Measurements from ENCODE around the gene DNAH10. TPM values are rescaled to one million over a fixed set of nuclear protein-coding genes. Genes with fewer than 3 reads are reported as not detected.

DNAH10 gene
- total and polyA plus RNA-seq, 10 of the 15 experiments (the other 5 are each of a cell fraction or from before 2014, with no cell fraction given), result 0.01 to 0.32 (median 0.06) TPM

DNA sequence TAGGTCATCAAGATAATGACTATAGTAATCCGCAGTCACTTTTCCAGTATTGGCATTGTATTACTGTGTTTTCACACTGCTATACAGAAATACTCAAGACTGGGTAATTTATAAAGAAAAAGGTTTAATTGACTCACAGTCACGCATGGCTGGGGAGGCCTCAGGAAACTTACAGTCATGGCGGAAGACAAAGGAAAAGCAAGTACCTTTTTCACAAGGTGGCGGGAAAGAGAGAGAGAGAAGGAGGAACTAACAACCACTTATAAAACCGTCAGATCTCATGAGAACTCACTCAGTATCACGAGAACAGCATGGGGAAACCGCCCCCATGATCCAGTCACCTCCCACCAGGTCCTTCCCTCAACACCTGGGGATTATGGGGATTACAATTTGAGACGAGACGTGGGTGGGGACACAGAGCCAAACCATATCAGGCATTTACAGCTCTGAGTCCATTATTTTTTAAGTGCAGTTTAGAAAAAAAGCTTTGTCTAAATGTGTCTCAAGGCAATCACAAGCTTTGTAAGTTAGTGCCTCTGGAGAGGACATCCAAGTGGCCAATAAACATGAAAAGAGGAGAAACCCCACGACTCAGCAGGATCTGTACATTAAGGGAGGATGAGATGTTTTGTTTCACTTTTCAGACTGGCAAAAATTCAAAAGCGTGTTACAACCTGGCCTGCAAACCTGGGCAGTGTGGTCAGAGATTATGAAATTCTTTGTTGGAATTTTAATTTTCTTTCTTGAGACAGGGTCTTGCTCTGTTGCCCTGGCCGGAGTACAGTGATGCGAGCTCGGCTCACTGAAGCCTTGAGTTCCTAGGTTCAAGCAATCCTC is 82.0 kb downstream of the DNAH10 start:
- in situ Hi-C loops (cut with MboI) (no loop called here), intact Hi-C loops (cut with micrococcal nuclease; ENCODE audit: unreplicated experiment) (loop anchor here (10.0 kb wide), 1 partner anchor 209 kb away; the partner anchor contains the start of genes EIF2B1 and GTF2H3)
- H3K36me3 ChIP-seq (ENCODE audit: control insufficient read depth in 2 of 2, insufficient read depth in 2 of 2, low read length in 1 of 2), result no peaks in the 10 kb centered on the region
- ChIA-PET SMC1A (ENCODE audit: uncharacterized antibody, unreplicated experiment) (no interaction called here), CTCF (no interaction called here), RAD21 (ENCODE audit: unreplicated experiment) (no interaction called here), POLR2A (no interaction called here)
- no peak overlapping the region for H3K4me3 ChIP-seq
- no TSS peak for BruUV-seq (replicated peaks)
- no peak overlapping the region; the same call in 1 of the 2 replicates for H2AFZ ChIP-seq (ENCODE audit: control insufficient read depth, low read depth, low read length)
- 65% methylated on average over 14 of the region's 14 CpGs for WGBS (ENCODE audit: insufficient coverage, insufficient replicate concordance, low lambda C conversion rate, missing lambda C conversion rate)
- H4K20me1 ChIP-seq (ENCODE audit: control insufficient read depth, insufficient read depth), result no peaks in the 10 kb centered on the region
- peaks cover 7% of the 10 kb centered on the region; the same call in 1 of the 2 replicates for H3K4me1 ChIP-seq (ENCODE audit: control insufficient read depth, insufficient read depth, low read length)
- DNase-seq (ENCODE audit: low read depth, low spot score) (no peak), ATAC-seq (no peak), FAIRE-seq (no peak)
- no peak overlapping the region for H3K9ac ChIP-seq (ENCODE audit: control insufficient read depth, insufficient read depth, low read length)
- no peaks in the 10 kb centered on the region for H3K27me3 ChIP-seq (replicated peaks in 1 of 2; ENCODE audit: control insufficient read depth in 2 of 2, insufficient read depth in 2 of 2, low read length in 1 of 2)
- no peaks in the 10 kb centered on the region for H3K79me2 ChIP-seq (ENCODE audit: control insufficient read depth, insufficient read depth, low read length)
- H3K4me2 ChIP-seq (ENCODE audit: control insufficient read depth, insufficient read depth), result no peak overlapping the region
- no peak overlapping the region for H3K27ac ChIP-seq (ENCODE audit: control insufficient read depth, insufficient read depth)
- no peaks in the 10 kb centered on the region for H3K9me3 ChIP-seq (replicated peaks; ENCODE audit: control insufficient read depth, insufficient read depth, low read length)
- TF ChIP-seq, protein P1, sequence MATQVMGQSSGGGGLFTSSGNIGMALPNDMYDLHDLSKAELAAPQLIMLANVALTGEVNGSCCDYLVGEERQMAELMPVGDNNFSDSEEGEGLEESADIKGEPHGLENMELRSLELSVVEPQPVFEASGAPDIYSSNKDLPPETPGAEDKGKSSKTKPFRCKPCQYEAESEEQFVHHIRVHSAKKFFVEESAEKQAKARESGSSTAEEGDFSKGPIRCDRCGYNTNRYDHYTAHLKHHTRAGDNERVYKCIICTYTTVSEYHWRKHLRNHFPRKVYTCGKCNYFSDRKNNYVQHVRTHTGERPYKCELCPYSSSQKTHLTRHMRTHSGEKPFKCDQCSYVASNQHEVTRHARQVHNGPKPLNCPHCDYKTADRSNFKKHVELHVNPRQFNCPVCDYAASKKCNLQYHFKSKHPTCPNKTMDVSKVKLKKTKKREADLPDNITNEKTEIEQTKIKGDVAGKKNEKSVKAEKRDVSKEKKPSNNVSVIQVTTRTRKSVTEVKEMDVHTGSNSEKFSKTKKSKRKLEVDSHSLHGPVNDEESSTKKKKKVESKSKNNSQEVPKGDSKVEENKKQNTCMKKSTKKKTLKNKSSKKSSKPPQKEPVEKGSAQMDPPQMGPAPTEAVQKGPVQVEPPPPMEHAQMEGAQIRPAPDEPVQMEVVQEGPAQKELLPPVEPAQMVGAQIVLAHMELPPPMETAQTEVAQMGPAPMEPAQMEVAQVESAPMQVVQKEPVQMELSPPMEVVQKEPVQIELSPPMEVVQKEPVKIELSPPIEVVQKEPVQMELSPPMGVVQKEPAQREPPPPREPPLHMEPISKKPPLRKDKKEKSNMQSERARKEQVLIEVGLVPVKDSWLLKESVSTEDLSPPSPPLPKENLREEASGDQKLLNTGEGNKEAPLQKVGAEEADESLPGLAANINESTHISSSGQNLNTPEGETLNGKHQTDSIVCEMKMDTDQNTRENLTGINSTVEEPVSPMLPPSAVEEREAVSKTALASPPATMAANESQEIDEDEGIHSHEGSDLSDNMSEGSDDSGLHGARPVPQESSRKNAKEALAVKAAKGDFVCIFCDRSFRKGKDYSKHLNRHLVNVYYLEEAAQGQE (IDR thresholded peaks at IDR 0.05; ENCODE audit: low read depth, low read length), result no peak
- TF ChIP-seq, protein P2, sequence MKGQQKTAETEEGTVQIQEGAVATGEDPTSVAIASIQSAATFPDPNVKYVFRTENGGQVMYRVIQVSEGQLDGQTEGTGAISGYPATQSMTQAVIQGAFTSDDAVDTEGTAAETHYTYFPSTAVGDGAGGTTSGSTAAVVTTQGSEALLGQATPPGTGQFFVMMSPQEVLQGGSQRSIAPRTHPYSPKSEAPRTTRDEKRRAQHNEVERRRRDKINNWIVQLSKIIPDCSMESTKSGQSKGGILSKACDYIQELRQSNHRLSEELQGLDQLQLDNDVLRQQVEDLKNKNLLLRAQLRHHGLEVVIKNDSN (IDR thresholded peaks at IDR 0.05; ENCODE audit: borderline replicate concordance, extremely low read length, insufficient read depth, low read depth, low read length), result no peak
- TF ChIP-seq DPF2 (IDR thresholded peaks at IDR 0.05) (no peak), ZSCAN29 (IDR thresholded peaks at IDR 0.05) (no peak), GABPA (IDR thresholded peaks at IDR 0.05; ENCODE audit: low read depth) (no peak), YY1 (IDR thresholded peaks at IDR 0.05; ENCODE audit: low read depth, low read length) (no peak), BCL11A (IDR thresholded peaks at IDR 0.05; ENCODE audit: low read depth, low read length) (no peak)
- TF ChIP-seq, protein P3, sequence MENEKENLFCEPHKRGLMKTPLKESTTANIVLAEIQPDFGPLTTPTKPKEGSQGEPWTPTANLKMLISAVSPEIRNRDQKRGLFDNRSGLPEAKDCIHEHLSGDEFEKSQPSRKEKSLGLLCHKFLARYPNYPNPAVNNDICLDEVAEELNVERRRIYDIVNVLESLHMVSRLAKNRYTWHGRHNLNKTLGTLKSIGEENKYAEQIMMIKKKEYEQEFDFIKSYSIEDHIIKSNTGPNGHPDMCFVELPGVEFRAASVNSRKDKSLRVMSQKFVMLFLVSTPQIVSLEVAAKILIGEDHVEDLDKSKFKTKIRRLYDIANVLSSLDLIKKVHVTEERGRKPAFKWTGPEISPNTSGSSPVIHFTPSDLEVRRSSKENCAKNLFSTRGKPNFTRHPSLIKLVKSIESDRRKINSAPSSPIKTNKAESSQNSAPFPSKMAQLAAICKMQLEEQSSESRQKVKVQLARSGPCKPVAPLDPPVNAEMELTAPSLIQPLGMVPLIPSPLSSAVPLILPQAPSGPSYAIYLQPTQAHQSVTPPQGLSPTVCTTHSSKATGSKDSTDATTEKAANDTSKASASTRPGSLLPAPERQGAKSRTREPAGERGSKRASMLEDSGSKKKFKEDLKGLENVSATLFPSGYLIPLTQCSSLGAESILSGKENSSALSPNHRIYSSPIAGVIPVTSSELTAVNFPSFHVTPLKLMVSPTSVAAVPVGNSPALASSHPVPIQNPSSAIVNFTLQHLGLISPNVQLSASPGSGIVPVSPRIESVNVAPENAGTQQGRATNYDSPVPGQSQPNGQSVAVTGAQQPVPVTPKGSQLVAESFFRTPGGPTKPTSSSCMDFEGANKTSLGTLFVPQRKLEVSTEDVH (IDR thresholded peaks at IDR 0.05; ENCODE audit: low read depth, partially characterized antibody), result no peak
- TF ChIP-seq, protein P4, sequence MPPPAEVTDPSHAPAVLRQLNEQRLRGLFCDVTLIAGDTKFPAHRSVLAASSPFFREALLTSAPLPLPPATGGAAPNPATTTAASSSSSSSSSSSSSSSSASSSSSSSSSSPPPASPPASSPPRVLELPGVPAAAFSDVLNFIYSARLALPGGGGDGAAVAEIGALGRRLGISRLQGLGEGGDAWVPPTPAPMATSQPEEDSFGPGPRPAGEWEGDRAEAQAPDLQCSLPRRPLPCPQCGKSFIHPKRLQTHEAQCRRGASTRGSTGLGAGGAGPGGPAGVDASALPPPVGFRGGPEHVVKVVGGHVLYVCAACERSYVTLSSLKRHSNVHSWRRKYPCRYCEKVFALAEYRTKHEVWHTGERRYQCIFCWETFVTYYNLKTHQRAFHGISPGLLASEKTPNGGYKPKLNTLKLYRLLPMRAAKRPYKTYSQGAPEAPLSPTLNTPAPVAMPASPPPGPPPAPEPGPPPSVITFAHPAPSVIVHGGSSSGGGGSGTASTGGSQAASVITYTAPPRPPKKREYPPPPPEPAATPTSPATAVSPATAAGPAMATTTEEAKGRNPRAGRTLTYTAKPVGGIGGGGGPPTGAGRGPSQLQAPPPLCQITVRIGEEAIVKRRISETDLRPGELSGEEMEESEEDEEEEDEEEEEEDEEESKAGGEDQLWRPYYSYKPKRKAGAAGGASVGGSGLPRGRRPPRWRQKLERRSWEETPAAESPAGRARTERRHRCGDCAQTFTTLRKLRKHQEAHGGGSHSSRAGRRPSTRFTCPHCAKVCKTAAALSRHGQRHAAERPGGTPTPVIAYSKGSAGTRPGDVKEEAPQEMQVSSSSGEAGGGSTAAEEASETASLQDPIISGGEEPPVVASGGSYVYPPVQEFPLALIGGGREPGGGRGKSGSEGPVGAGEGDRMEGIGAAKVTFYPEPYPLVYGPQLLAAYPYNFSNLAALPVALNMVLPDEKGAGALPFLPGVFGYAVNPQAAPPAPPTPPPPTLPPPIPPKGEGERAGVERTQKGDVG (CRISPR knock-in tag; IDR thresholded peaks at IDR 0.05), result no peak
- TF ChIP-seq, protein P5, sequence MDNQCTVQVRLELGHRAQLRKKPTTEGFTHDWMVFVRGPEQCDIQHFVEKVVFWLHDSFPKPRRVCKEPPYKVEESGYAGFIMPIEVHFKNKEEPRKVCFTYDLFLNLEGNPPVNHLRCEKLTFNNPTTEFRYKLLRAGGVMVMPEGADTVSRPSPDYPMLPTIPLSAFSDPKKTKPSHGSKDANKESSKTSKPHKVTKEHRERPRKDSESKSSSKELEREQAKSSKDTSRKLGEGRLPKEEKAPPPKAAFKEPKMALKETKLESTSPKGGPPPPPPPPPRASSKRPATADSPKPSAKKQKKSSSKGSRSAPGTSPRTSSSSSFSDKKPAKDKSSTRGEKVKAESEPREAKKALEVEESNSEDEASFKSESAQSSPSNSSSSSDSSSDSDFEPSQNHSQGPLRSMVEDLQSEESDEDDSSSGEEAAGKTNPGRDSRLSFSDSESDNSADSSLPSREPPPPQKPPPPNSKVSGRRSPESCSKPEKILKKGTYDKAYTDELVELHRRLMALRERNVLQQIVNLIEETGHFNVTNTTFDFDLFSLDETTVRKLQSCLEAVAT (IDR thresholded peaks at IDR 0.05), result no peak
